Mesendoderm (in vitro differentiated cells): ENCODE data around the gene NR2E1. TPM values are rescaled to one million over a fixed set of nuclear protein-coding genes. Genes with fewer than 3 reads are reported as not detected.
A peak's percentile ranks its signal among the peaks of the same experiment; 100 is the strongest.

Experiments
- DNase-seq: peaks from one replicate; pipeline ENCODE4 v3.0.0; 2013
- H2AK5ac ChIP-seq: 2 replicates; pipeline ENCODE4 v1.6.1; 2013; ENCODE audit warnings: low read length, inconsistent platforms
- H2BK120ac ChIP-seq: 2 replicates; pipeline ENCODE4 v1.6.1; 2013; ENCODE audit warnings: low read depth, mild to moderate bottlenecking, low read length, moderate library complexity, mixed read lengths
- H2BK15ac ChIP-seq: replicated peaks from 2 replicates; pipeline ENCODE4 v1.6.1; 2013; ENCODE audit warnings: low read depth, mild to moderate bottlenecking, moderate library complexity
- H2BK5ac ChIP-seq: 2 replicates; pipeline ENCODE4 v1.6.1; 2013; ENCODE audit warnings: low read length, inconsistent platforms
- H3K18ac ChIP-seq: 2 replicates; pipeline ENCODE4 v1.6.1; 2013; ENCODE audit warnings: mild to moderate bottlenecking, low read length, mixed read lengths
- H3K23ac ChIP-seq: one replicate; pipeline ENCODE4 v1.6.1; 2013; ENCODE audit warnings: low read length
- H3K27ac ChIP-seq: 2 replicates; pipeline ENCODE4 v1.5.1; 2013; ENCODE audit warnings: low read depth, mild to moderate bottlenecking, inconsistent platforms, low read length, moderate library complexity
- H3K27me3 ChIP-seq: 2 replicates; pipeline ENCODE4 v1.6.1; 2013; ENCODE audit warnings: low read length, control low read depth, mild to moderate bottlenecking, inconsistent platforms; ENCODE audit not compliant: insufficient read depth, poor library complexity
- H3K36me3 ChIP-seq: 2 replicates; pipeline ENCODE4 v1.6.1; 2013; ENCODE audit warnings: low read length, inconsistent platforms; ENCODE audit not compliant: control insufficient read depth, insufficient read depth
- H3K4ac ChIP-seq: one replicate; pipeline ENCODE4 v1.6.1; 2013; ENCODE audit warnings: low read depth, mild to moderate bottlenecking, low read length, moderate library complexity
- H3K4me1 ChIP-seq: 2 replicates; pipeline ENCODE4 v1.6.1; 2013; ENCODE audit warnings: low read depth, low read length, inconsistent platforms; ENCODE audit not compliant: control insufficient read depth
- H3K4me2 ChIP-seq: 2 replicates; pipeline ENCODE4 v1.6.1; 2013; ENCODE audit warnings: low read length
- H3K4me3 ChIP-seq: 2 replicates; pipeline ENCODE4 v1.5.1; 2013; ENCODE audit warnings: mild to moderate bottlenecking, low read length
- H3K56ac ChIP-seq: one replicate; pipeline ENCODE4 v1.6.1; 2013; ENCODE audit warnings: low read length
- H3K79me1 ChIP-seq: 2 replicates; pipeline ENCODE4 v1.6.1; 2013; ENCODE audit warnings: low read length, inconsistent platforms
- H3K79me2 ChIP-seq: 2 replicates; pipeline ENCODE4 v1.6.1; 2013; ENCODE audit warnings: mild to moderate bottlenecking, low read length; ENCODE audit not compliant: control insufficient read depth, insufficient read depth
- H3K9ac ChIP-seq: 2 replicates; pipeline ENCODE4 v1.6.1; 2013; ENCODE audit warnings: low read length, inconsistent platforms
- H4K5ac ChIP-seq: one replicate; pipeline ENCODE4 v1.6.1; 2013; ENCODE audit warnings: low read length
- H4K8ac ChIP-seq: one replicate; pipeline ENCODE4 v1.6.1; 2013; ENCODE audit warnings: low read depth, mild to moderate bottlenecking, control low read depth, low read length, moderate library complexity
- WGBS: extraction: QIAGEN DNeasy Blood & Tissue Kit; methylation state at CpG from one replicate; pipeline ENCODE4 v1.1.7; 2013; ENCODE audit warnings: low lambda C conversion rate, missing lambda C conversion rate; ENCODE audit not compliant: insufficient coverage; ENCODE audit errors: extremely low coverage; 5-methylcytosine and 5-hydroxymethylcytosine counted together
- polyA plus RNA-seq, 2 experiments: library from polyadenylated mRNA; stranded (reverse); fragments of 200-250 nt; gene quantifications; one replicate each; pipeline ENCODE4 v1.2.3, GENCODE V29; 2013

NR2E1 gene
- not detected for polyA plus RNA-seq (2013, experiment 1 of 2)
- not detected for polyA plus RNA-seq (2013, experiment 2 of 2)

- H4K5ac ChIP-seq, result no peak within 1 kb of the TSS
- H4K8ac ChIP-seq, result no peak within 1 kb of the TSS
- peaks cover 2% of the 10 kb centered on the region for H3K4me1 ChIP-seq
- no peaks in the 10 kb centered on the region for H3K36me3 ChIP-seq
- peak within 1 kb of the TSS; percentile 51 for H3K56ac ChIP-seq
- H2BK5ac ChIP-seq, result no peak within 1 kb of the TSS
- peak within 1 kb of the TSS; percentile 51 for H3K4me2 ChIP-seq
- H3K79me2 ChIP-seq, result no peaks in the 10 kb centered on the region
- no peak within 1 kb of the TSS for H3K23ac ChIP-seq
- no peak within 1 kb of the TSS for H2AK5ac ChIP-seq
- H2BK15ac ChIP-seq, result no peak within 1 kb of the TSS
- H3K27me3 ChIP-seq, result peaks cover 92% of the 10 kb centered on the region
- H3K27ac ChIP-seq, result no peak within 1 kb of the TSS
- no peak within 1 kb of the TSS for H3K18ac ChIP-seq
- H3K79me1 ChIP-seq, result no peaks in the 10 kb centered on the region
- DNase-seq, result no peak
- H3K4me3 ChIP-seq, result no peak within 1 kb of the TSS
- no CpG with 5 or more reads among the region's 54 CpGs for WGBS
- H2BK120ac ChIP-seq, result no peak within 1 kb of the TSS
- H3K4ac ChIP-seq, result no peak within 1 kb of the TSS
- peak within 1 kb of the TSS; percentile 9 for H3K9ac ChIP-seq
Observed at GRCh38 chr6:108165714-108166663, at the start of gene NR2E1. Gene NR2E1 (plus strand): TSS chr6:108166022. CDS start chr6:108166766, 744 bp downstream.

GRCh38 chr6:108116546-108117426 is 49.0 kb upstream of the NR2E1 start:
- peaks cover 65% of the 10 kb centered on the region for H3K27me3 ChIP-seq
- no peak overlapping the region for H4K5ac ChIP-seq
- no peak overlapping the region for H4K8ac ChIP-seq
- no peak overlapping the region for H3K56ac ChIP-seq
- no peak overlapping the region for H2BK5ac ChIP-seq
- H3K23ac ChIP-seq, result peak overlapping the region; percentile 71
- H3K79me2 ChIP-seq, result no peaks in the 10 kb centered on the region
- no peak overlapping the region for H3K4ac ChIP-seq
- H3K36me3 ChIP-seq, result no peaks in the 10 kb centered on the region
- no peak overlapping the region for H2AK5ac ChIP-seq
- no peak overlapping the region for H3K9ac ChIP-seq
- no peaks in the 10 kb centered on the region for H3K79me1 ChIP-seq
- no CpG with 5 or more reads among the region's 46 CpGs for WGBS
- no peak for DNase-seq
- H3K4me2 ChIP-seq, result no peak overlapping the region
- H3K27ac ChIP-seq, result no peak overlapping the region
- peaks cover 4% of the 10 kb centered on the region for H3K4me1 ChIP-seq
- H3K18ac ChIP-seq, result no peak overlapping the region
- H3K4me3 ChIP-seq, result no peak overlapping the region
- H2BK15ac ChIP-seq, result no peak overlapping the region
- no peak overlapping the region for H2BK120ac ChIP-seq

- H3K56ac ChIP-seq, result no peak overlapping the region
- peaks cover 4% of the 10 kb centered on the region for H3K4me1 ChIP-seq
- H3K18ac ChIP-seq, result no peak overlapping the region
- no peak overlapping the region for H3K27ac ChIP-seq
- H3K27me3 ChIP-seq, result peaks cover 67% of the 10 kb centered on the region
- H3K4ac ChIP-seq, result no peak overlapping the region
- DNase-seq, result peak; percentile 72
- no peak overlapping the region for H2AK5ac ChIP-seq
- no peak overlapping the region for H2BK5ac ChIP-seq
- no peaks in the 10 kb centered on the region for H3K79me1 ChIP-seq
- peak overlapping the region; percentile 71 for H3K23ac ChIP-seq
- H4K5ac ChIP-seq, result no peak overlapping the region
- H2BK15ac ChIP-seq, result no peak overlapping the region
- no CpG with 5 or more reads among the region's 72 CpGs for WGBS
- H3K4me3 ChIP-seq, result no peak overlapping the region
- H4K8ac ChIP-seq, result no peak overlapping the region
- H3K36me3 ChIP-seq, result no peaks in the 10 kb centered on the region
- H3K9ac ChIP-seq, result no peak overlapping the region
- H3K4me2 ChIP-seq, result peak overlapping the region; percentile 63
- H3K79me2 ChIP-seq, result no peaks in the 10 kb centered on the region
- H2BK120ac ChIP-seq, result no peak overlapping the region
Observed at GRCh38 chr6:108117427-108118358, 48.1 kb upstream of the NR2E1 start.

GRCh38 chr6:108118359-108118724 is 47.5 kb upstream of the NR2E1 start:
- Histone ChIP-seq H3K4ac (no peak overlapping the region), H4K8ac (no peak overlapping the region), H2BK15ac (no peak overlapping the region), H2BK120ac (no peak overlapping the region), H3K23ac (no peak overlapping the region), H3K79me1 (no peaks in the 10 kb centered on the region), H3K36me3 (no peaks in the 10 kb centered on the region), H3K27ac (no peak overlapping the region), H2AK5ac (no peak overlapping the region), H3K18ac (no peak overlapping the region), H3K79me2 (no peaks in the 10 kb centered on the region), H4K5ac (no peak overlapping the region), H3K4me3 (no peak overlapping the region), H2BK5ac (no peak overlapping the region), H3K4me1 (peaks cover 4% of the 10 kb centered on the region), H3K9ac (no peak overlapping the region), H3K4me2 (peak overlapping the region; percentile 63), H3K27me3 (peaks cover 73% of the 10 kb centered on the region), H3K56ac (no peak overlapping the region)
- WGBS, result no CpG with 5 or more reads among the region's 45 CpGs
- no peak for DNase-seq
